Endodermal cell (in vitro differentiated cells): ENCODE data around the gene SOCS1. TPM values are rescaled to one million over a fixed set of nuclear protein-coding genes. Genes with fewer than 3 reads are reported as not detected.

Experiments
- DNase-seq: peaks from one replicate; pipeline ENCODE4 v3.0.0-alpha.2; 2017
- H3K27ac ChIP-seq: 2 replicates; pipeline ENCODE4 v1.5.1; 2013; ENCODE audit warnings: mild to moderate bottlenecking, low read depth, low read length, moderate library complexity
- H3K27me3 ChIP-seq: 2 replicates; pipeline ENCODE4 v1.6.1; 2013; ENCODE audit warnings: mild to moderate bottlenecking, low read length, moderate library complexity; ENCODE audit not compliant: insufficient read depth, control insufficient read depth, poor library complexity, severe bottlenecking
- H3K36me3 ChIP-seq: 2 replicates; pipeline ENCODE4 v1.7.0; 2013; ENCODE audit warnings: mild to moderate bottlenecking, low read length, moderate library complexity; ENCODE audit not compliant: control insufficient read depth, insufficient read depth
- H3K4me1 ChIP-seq: one replicate; pipeline ENCODE4 v1.7.0; 2013; ENCODE audit warnings: low read length; ENCODE audit not compliant: control insufficient read depth, insufficient read depth
- H3K4me3 ChIP-seq: 2 replicates; pipeline ENCODE4 v1.5.1; 2013; ENCODE audit warnings: mild to moderate bottlenecking, low read length, moderate library complexity
- H3K9ac ChIP-seq: 2 replicates; pipeline ENCODE4 v1.6.1; 2013; ENCODE audit warnings: mild to moderate bottlenecking, low read length, moderate library complexity; ENCODE audit not compliant: poor library complexity, severe bottlenecking; ENCODE audit errors: extremely low read depth
- H3K9me3 ChIP-seq: 2 replicates; pipeline ENCODE4 v1.6.1; 2013; ENCODE audit warnings: mild to moderate bottlenecking, low read length, moderate library complexity; ENCODE audit not compliant: control insufficient read depth
- H3K27ac Mint-ChIP-seq: 2 replicates; pipeline ENCODE4 v1.8.0; 2020; ENCODE audit warnings: mixed read lengths
- H3K27me3 Mint-ChIP-seq: 2 replicates; pipeline ENCODE4 v1.8.0; 2021; ENCODE audit warnings: mild to moderate bottlenecking, mixed read lengths; ENCODE audit not compliant: insufficient read depth
- H3K36me3 Mint-ChIP-seq: 2 replicates; pipeline ENCODE4 v1.8.0; 2020; ENCODE audit warnings: low read depth, mixed read lengths
- H3K4me1 Mint-ChIP-seq: 2 replicates; pipeline ENCODE4 v1.8.0; 2020; ENCODE audit warnings: mixed read lengths
- H3K4me3 Mint-ChIP-seq: 2 replicates; pipeline ENCODE4 v1.8.0; 2020; ENCODE audit warnings: mild to moderate bottlenecking, moderate library complexity, mixed read lengths
- H3K9me3 Mint-ChIP-seq: 2 replicates; pipeline ENCODE4 v1.8.0; 2020; ENCODE audit warnings: mild to moderate bottlenecking, mixed read lengths
- WGBS, 2 experiments: methylation state at CpG; one replicate each; pipeline versions ENCODE4 v1.1.5 to v1.1.7; 2013; ENCODE audit warnings: missing lambda C conversion rate in 2 of 2, mixed read lengths in 1 of 2; ENCODE audit not compliant: insufficient coverage in 1 of 2, insufficient read length in 1 of 2; 5-methylcytosine and 5-hydroxymethylcytosine counted together
- total RNA-seq, 2 donors: library from RNA; stranded (reverse); fragmentation: NEBNext Ultra II Directional in 1 of 2; extraction: Animal tissue kit (Norgen Biotek cat#: 25700) in 1 of 2; gene quantifications; 2 replicates in 1 of 2; 3 replicates in 1 of 2; pipeline ENCODE4 v1.2.1, GENCODE V29; 2021
- TF ChIP-seq, protein P1 (sequence below): fragments of 200-600 bp; sonication (generic); conservative IDR thresholded peaks from 2 replicates; pipeline ENCODE4 v1.5.0; 2021; ENCODE audit warnings: antibody characterized with exemption, mild to moderate bottlenecking

SOCS1 gene
- total RNA-seq, 2 donors from 2014 or later: 5.6 to 7.2 TPM

- Histone ChIP-seq H3K9ac (no peak overlapping the region), H3K27ac (no peak overlapping the region), H3K27me3 (no peaks in the 10 kb centered on the region), H3K4me3 (no peak overlapping the region), H3K9me3 (peaks cover 21% of the 10 kb centered on the region), H3K4me1 (no peaks in the 10 kb centered on the region), H3K36me3 (no peaks in the 10 kb centered on the region)
- Mint-ChIP-seq H3K36me3 (no peaks in the 10 kb centered on the region), H3K27ac (no peak overlapping the region), H3K4me1 (no peaks in the 10 kb centered on the region), H3K9me3 (peaks cover 25% of the 10 kb centered on the region), H3K4me3 (no peak overlapping the region), H3K27me3 (no peaks in the 10 kb centered on the region)
- 95 to 100% methylated on average over 5 to 6 of the region's 7 CpGs for WGBS, 2 experiments
- TF ChIP-seq, protein P1, sequence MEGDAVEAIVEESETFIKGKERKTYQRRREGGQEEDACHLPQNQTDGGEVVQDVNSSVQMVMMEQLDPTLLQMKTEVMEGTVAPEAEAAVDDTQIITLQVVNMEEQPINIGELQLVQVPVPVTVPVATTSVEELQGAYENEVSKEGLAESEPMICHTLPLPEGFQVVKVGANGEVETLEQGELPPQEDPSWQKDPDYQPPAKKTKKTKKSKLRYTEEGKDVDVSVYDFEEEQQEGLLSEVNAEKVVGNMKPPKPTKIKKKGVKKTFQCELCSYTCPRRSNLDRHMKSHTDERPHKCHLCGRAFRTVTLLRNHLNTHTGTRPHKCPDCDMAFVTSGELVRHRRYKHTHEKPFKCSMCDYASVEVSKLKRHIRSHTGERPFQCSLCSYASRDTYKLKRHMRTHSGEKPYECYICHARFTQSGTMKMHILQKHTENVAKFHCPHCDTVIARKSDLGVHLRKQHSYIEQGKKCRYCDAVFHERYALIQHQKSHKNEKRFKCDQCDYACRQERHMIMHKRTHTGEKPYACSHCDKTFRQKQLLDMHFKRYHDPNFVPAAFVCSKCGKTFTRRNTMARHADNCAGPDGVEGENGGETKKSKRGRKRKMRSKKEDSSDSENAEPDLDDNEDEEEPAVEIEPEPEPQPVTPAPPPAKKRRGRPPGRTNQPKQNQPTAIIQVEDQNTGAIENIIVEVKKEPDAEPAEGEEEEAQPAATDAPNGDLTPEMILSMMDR: no peak
- DNase-seq: no peak
These were observed 42.2 kb downstream of the SOCS1 start for GRCh38 chr16:11213799-11214198.

DNA sequence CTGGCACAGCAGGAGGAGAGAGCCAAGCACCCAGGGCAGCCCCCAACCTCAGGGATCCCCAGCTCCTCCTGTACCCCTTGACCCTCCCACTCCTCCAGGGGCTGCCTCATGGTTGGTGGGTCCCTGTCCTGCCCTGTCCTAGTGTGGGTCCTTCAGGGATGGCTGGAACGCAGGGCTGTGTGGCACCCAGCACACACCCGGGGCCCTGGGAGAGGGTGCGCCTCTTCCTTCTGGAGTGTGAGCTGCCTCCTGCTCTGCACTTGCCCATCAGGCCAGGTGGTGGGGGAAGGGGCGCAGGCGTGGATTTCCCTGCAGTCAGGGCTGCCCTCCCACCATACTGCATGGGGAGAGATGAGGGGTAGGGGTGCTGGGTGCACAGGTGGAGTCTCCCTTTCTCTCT is 42.6 kb downstream of the SOCS1 start:
- Histone ChIP-seq H3K36me3 (no peaks in the 10 kb centered on the region), H3K9me3 (peaks cover 16% of the 10 kb centered on the region), H3K4me3 (no peak overlapping the region), H3K27me3 (no peaks in the 10 kb centered on the region), H3K4me1 (no peaks in the 10 kb centered on the region), H3K9ac (no peak overlapping the region), H3K27ac (no peak overlapping the region)
- no peak overlapping the region for H3K27ac Mint-ChIP-seq
- H3K36me3 Mint-ChIP-seq: no peaks in the 10 kb centered on the region
- H3K4me3 Mint-ChIP-seq: no peak overlapping the region
- H3K4me1 Mint-ChIP-seq: no peaks in the 10 kb centered on the region
- DNase-seq: no peak
- no peaks in the 10 kb centered on the region for H3K27me3 Mint-ChIP-seq
- 99% methylated on average over 3 of the region's 5 CpGs; no CpG with 5 or more reads in 1 of the 2 experiments for WGBS, 2 experiments
- TF ChIP-seq, protein P1: no peak
- peaks cover 20% of the 10 kb centered on the region for H3K9me3 Mint-ChIP-seq

DNA sequence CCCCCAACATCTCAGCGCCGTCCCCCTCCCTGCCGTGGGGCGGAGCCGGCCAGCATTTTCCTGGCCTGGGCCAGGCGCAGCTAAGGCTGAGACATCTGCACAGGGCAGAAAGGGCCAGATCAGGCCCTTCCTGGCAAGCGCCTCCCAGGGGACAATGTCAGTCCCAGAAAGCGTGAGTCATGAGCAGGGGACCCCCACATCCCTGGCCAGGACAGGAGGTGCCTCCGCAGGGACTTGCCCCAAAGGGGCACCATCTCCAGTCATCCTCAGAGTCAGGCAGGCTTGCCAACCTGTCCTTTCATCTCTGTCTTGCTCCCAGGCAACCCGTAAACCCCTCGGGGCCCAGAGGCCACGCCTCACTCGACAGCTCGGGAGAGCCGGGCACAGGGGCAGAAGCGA is 43.2 kb downstream of the SOCS1 start:
- Mint-ChIP-seq H3K4me3 (no peak overlapping the region), H3K36me3 (no peaks in the 10 kb centered on the region), H3K4me1 (no peaks in the 10 kb centered on the region), H3K27me3 (no peaks in the 10 kb centered on the region), H3K9me3 (peaks cover 15% of the 10 kb centered on the region), H3K27ac (no peak overlapping the region)
- no peak overlapping the region for H3K9ac ChIP-seq
- H3K4me3 ChIP-seq: no peak overlapping the region
- DNase-seq: no peak
- no peaks in the 10 kb centered on the region for H3K4me1 ChIP-seq
- peaks cover 11% of the 10 kb centered on the region for H3K9me3 ChIP-seq
- H3K27ac ChIP-seq: no peak overlapping the region
- TF ChIP-seq, protein P1: no peak
- WGBS, 2 experiments: 90 to 92% methylated on average over 10 to 16 of the region's 16 CpGs
- no peaks in the 10 kb centered on the region for H3K36me3 ChIP-seq
- H3K27me3 ChIP-seq: no peaks in the 10 kb centered on the region
